OCI-LY3 (cell line): ENCODE data around the gene SERINC3.

ENCODE experiments used
- H2AFZ ChIP-seq: fragments of 200-600, 300-600 bp; shearing (Covaris generic); 2 replicates; pipeline ENCODE4 v1.6.0; 2014; ENCODE audit warnings: antibody characterized with exemption, low read depth, low read length
- H3K27ac ChIP-seq: fragments of 200-600, 300-600 bp; sonication (generic); 2 replicates; pipeline ENCODE4 v1.5.1; 2014; ENCODE audit warnings: mild to moderate bottlenecking, low read length, moderate library complexity, mixed read lengths
- H3K27me3 ChIP-seq: fragments of 200-600, 300-600 bp; sonication (generic); 2 replicates; pipeline ENCODE4 v1.6.1; 2014; ENCODE audit warnings: low read depth, low read length, mixed read lengths
- H3K36me3 ChIP-seq: fragments of 200-600, 300-600 bp; sonication (generic); replicated peaks from 2 replicates; pipeline ENCODE3; 2014; ENCODE audit warnings: low read depth, low read length, mixed read lengths
- H3K4me1 ChIP-seq: fragments of 300-600, 200-600 bp; sonication (generic); 2 replicates; pipeline ENCODE4 v1.6.1; 2014; ENCODE audit warnings: low read length, mixed read lengths
- H3K4me2 ChIP-seq: fragments of 200-600, 300-600 bp; sonication (generic); 2 replicates; pipeline ENCODE4 v1.6.1; 2014; ENCODE audit warnings: low read length, mixed read lengths
- H3K4me3 ChIP-seq: fragments of 300-600, 200-600 bp; sonication (generic); 2 replicates; pipeline ENCODE4 v1.5.1; 2014; ENCODE audit warnings: antibody characterized with exemption, mild to moderate bottlenecking, low read length, moderate library complexity
- H3K79me2 ChIP-seq: fragments of 300-600, 200-600 bp; shearing (Covaris generic); 2 replicates; pipeline ENCODE4 v1.6.1; 2014; ENCODE audit warnings: mild to moderate bottlenecking, low read length, mixed read lengths
- H3K9ac ChIP-seq: fragments of 300-600, 200-600 bp; shearing (Covaris generic); 2 replicates; pipeline ENCODE4 v1.6.0; 2014; ENCODE audit warnings: mild to moderate bottlenecking, low read length, moderate library complexity
- H3K9me3 ChIP-seq: fragments of 200-600, 300-600 bp; shearing (Covaris generic); 2 replicates; pipeline ENCODE4 v1.6.1; 2014; ENCODE audit warnings: low read length, mixed read lengths; ENCODE audit not compliant: insufficient read depth
- H4K20me1 ChIP-seq: fragments of 200-600, 300-600 bp; sonication (generic); 2 replicates; pipeline ENCODE4 v1.6.1; 2016; ENCODE audit warnings: low read length, mixed read lengths; ENCODE audit not compliant: insufficient read depth
- EZH2phosphoT487 ChIP-seq: fragments of 200-600 bp; shearing (Covaris generic); IDR thresholded peaks from 2 replicates; pipeline ENCODE4 v1.6.1; 2018; ENCODE audit warnings: antibody characterized with exemption, mixed run types, low read depth
- TF ChIP-seq, protein P1 (sequence below): fragments of 200-600, 300-600 bp; sonication (generic); IDR thresholded peaks from 2 replicates; pipeline ENCODE4 v1.5.1; 2014; ENCODE audit warnings: antibody characterized with exemption, low read length, low read depth

SERINC3 gene

GRCh38 chr20:44460795-44461141 is 61.1 kb downstream of the SERINC3 start:
- Histone ChIP-seq H3K9me3 (no peaks in the 10 kb centered on the region), H3K4me3 (no peak overlapping the region), H3K4me2 (no peak overlapping the region), H3K79me2 (no peaks in the 10 kb centered on the region), H4K20me1 (no peaks in the 10 kb centered on the region), H3K27ac (no peak overlapping the region), H3K36me3 (no peaks in the 10 kb centered on the region), H3K9ac (no peak overlapping the region), H3K4me1 (no peaks in the 10 kb centered on the region), H3K27me3 (0 out of 2 replicates have a peak, but pooled peaks cover 7% of the 10 kb centered on the region), H2AFZ (0 out of 2 replicates have a peak overlapping the region, but pooled peaks have one; percentile 2)
- TF ChIP-seq, protein P1, sequence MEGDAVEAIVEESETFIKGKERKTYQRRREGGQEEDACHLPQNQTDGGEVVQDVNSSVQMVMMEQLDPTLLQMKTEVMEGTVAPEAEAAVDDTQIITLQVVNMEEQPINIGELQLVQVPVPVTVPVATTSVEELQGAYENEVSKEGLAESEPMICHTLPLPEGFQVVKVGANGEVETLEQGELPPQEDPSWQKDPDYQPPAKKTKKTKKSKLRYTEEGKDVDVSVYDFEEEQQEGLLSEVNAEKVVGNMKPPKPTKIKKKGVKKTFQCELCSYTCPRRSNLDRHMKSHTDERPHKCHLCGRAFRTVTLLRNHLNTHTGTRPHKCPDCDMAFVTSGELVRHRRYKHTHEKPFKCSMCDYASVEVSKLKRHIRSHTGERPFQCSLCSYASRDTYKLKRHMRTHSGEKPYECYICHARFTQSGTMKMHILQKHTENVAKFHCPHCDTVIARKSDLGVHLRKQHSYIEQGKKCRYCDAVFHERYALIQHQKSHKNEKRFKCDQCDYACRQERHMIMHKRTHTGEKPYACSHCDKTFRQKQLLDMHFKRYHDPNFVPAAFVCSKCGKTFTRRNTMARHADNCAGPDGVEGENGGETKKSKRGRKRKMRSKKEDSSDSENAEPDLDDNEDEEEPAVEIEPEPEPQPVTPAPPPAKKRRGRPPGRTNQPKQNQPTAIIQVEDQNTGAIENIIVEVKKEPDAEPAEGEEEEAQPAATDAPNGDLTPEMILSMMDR = peak; percentile 84
- no peak for TF ChIP-seq EZH2phosphoT487

DNA sequence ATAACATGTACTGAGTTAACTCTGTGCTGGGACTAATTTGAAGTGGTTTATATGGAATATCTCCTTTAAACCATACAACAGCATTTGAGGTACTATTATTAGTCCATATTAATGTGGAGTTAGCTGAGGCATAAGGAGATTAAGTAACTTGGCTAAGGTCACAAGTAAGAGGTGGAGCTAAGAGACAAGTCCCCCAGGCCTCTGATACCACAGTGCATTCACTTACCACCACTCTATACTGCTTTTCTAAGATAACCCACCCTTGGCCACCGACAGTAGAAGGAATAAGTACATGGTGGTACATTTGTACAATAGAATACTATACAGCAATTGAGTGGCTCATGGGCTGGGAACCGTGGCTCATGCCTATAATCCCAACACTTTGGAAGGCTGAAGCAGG is 62.6 kb downstream of the SERINC3 start:
- Histone ChIP-seq H3K9me3 (no peaks in the 10 kb centered on the region), H3K4me2 (no peak overlapping the region), H2AFZ (no peak overlapping the region), H3K9ac (no peak overlapping the region), H3K4me1 (no peaks in the 10 kb centered on the region), H3K27me3 (no peaks in the 10 kb centered on the region), H3K79me2 (no peaks in the 10 kb centered on the region), H3K27ac (no peak overlapping the region), H4K20me1 (no peaks in the 10 kb centered on the region), H3K4me3 (no peak overlapping the region), H3K36me3 (no peaks in the 10 kb centered on the region)
- TF ChIP-seq, protein P1 = no peak
- no peak for TF ChIP-seq EZH2phosphoT487

DNA sequence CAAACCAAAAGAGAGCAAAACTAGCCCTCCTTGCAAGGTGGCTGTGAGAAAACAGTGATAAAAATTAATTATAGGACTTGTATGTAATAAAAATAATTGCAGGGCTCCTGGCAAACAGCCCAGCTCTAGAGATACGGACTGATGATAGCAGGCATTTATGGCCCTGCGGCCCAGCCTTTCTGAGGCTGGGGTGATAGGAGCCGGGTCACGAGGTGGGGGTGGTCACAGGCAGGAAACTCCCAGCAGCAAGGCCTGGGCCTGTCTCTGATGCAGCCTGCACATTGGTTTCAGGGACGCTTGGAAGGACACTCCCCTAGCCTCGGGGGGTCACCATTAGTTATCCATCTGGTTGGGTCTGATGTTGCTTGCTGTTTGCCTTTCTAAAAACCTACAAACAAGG is 64.9 kb downstream of the SERINC3 start:
- H3K79me2 ChIP-seq = no peaks in the 10 kb centered on the region
- no peaks in the 10 kb centered on the region for H3K4me1 ChIP-seq
- no peaks in the 10 kb centered on the region for H3K36me3 ChIP-seq
- H4K20me1 ChIP-seq = no peaks in the 10 kb centered on the region
- H2AFZ ChIP-seq = no peak overlapping the region
- H3K27ac ChIP-seq = no peak overlapping the region
- no peaks in the 10 kb centered on the region for H3K9me3 ChIP-seq
- no peak overlapping the region for H3K9ac ChIP-seq
- H3K4me3 ChIP-seq = no peak overlapping the region
- H3K27me3 ChIP-seq = peaks cover 3% of the 10 kb centered on the region; the same call in 1 of the 2 replicates
- TF ChIP-seq, protein P1 = no peak
- no peak for TF ChIP-seq EZH2phosphoT487
- H3K4me2 ChIP-seq = no peak overlapping the region

DNA sequence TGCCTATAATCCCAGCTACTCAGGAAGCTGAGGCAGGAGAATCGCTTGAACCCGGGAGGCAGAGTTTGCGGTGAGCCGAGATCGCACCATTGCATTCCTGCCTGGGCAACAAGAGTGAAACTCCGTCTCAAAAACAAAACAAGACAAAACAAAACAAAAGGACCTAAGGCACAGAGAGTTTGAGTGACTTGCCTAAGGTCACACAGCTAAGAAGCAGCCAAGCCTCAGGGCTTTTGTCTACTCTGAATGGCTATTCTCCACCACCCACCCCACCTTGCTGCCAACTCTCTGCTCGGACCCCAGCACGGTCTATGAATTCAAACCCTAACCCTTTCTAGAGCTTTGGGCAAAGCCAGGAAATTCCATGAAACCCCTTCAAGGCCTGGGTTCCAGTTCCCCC is 65.3 kb downstream of the SERINC3 start:
- no peak overlapping the region for H3K9ac ChIP-seq
- H3K79me2 ChIP-seq = no peaks in the 10 kb centered on the region
- no peaks in the 10 kb centered on the region for H4K20me1 ChIP-seq
- TF ChIP-seq, protein P1 = no peak
- no peak for TF ChIP-seq EZH2phosphoT487
- H3K4me3 ChIP-seq = no peak overlapping the region
- no peak overlapping the region for H3K4me2 ChIP-seq
- H2AFZ ChIP-seq = no peak overlapping the region
- H3K9me3 ChIP-seq = no peaks in the 10 kb centered on the region
- H3K27me3 ChIP-seq = peaks cover 7% of the 10 kb centered on the region; the same call in 1 of the 2 replicates
- no peaks in the 10 kb centered on the region for H3K36me3 ChIP-seq
- no peaks in the 10 kb centered on the region for H3K4me1 ChIP-seq
- no peak overlapping the region for H3K27ac ChIP-seq
